ENCODE measurements around the gene KDSR.

DNA sequence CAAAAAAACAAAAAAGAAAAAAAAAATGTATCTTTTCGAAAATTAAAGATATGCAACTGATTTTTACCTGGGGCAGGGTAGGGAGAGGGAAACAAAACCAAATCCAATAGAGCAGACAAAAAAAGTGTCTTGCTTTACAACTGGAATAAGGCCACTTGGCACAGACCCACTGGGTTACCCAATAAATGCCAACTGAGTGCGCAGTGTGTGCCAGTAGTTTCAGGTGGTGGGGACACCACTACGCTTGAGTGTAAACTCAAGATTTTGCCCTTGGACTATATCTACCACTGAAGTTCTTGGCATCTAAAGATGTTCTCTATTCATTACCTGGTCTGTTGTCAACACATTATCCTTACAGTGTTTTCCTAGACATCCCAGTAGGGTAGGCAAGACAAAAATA lies 39.0 kb upstream of the KDSR start:
- TF ChIP-seq, protein P1, sequence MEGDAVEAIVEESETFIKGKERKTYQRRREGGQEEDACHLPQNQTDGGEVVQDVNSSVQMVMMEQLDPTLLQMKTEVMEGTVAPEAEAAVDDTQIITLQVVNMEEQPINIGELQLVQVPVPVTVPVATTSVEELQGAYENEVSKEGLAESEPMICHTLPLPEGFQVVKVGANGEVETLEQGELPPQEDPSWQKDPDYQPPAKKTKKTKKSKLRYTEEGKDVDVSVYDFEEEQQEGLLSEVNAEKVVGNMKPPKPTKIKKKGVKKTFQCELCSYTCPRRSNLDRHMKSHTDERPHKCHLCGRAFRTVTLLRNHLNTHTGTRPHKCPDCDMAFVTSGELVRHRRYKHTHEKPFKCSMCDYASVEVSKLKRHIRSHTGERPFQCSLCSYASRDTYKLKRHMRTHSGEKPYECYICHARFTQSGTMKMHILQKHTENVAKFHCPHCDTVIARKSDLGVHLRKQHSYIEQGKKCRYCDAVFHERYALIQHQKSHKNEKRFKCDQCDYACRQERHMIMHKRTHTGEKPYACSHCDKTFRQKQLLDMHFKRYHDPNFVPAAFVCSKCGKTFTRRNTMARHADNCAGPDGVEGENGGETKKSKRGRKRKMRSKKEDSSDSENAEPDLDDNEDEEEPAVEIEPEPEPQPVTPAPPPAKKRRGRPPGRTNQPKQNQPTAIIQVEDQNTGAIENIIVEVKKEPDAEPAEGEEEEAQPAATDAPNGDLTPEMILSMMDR (IDR thresholded peaks at IDR 0.05), result no peak
- no peak for TF ChIP-seq POLR2A (IDR thresholded peaks at IDR 0.05)
